Tibial nerve (tissue), 4 donors: Measurements from ENCODE around the gene PTCH1. TPM values are rescaled to one million over a fixed set of nuclear protein-coding genes. Genes with fewer than 3 reads are reported as not detected.

Experiments
- DNase-seq, 2 donors: peaks; one replicate each; pipeline ENCODE4 v3.0.0-alpha.2; 2019; ENCODE audit warnings: low spot score in 2 of 2
- H3K27ac ChIP-seq, 4 donors: fragments of 200-600 bp; sonication (generic) in 3 of 4; one replicate each; pipeline ENCODE4 v1.5.1; 2017 to 2019; ENCODE audit warnings: mild to moderate bottlenecking in 1 of 4
- H3K27me3 ChIP-seq, 2 donors: fragments of 200-600 bp; sonication (generic) in 1 of 2; one replicate each; pipeline versions ENCODE4 v1.5.1 to v1.6.0; 2017 to 2019
- H3K36me3 ChIP-seq, 3 donors: fragments of 200-600 bp; sonication (generic); one replicate each; pipeline ENCODE4 v1.5.1; 2018 to 2019
- H3K4me1 ChIP-seq, 4 donors: fragments of 200-600 bp; sonication (generic) in 3 of 4; one replicate each; pipeline ENCODE4 v1.5.1; 2017 to 2019
- H3K4me3 ChIP-seq, 4 donors: fragments of 200-600 bp; sonication (generic) in 3 of 4; one replicate each; pipeline ENCODE4 v1.5.1; 2017 to 2019; ENCODE audit warnings: mild to moderate bottlenecking in 1 of 4, moderate library complexity in 1 of 4
- H3K9me3 ChIP-seq, 4 donors: fragments of 200-600 bp; sonication (generic) in 3 of 4; one replicate each; pipeline ENCODE4 v1.5.1; 2017 to 2019
- CTCF ChIP-seq, 5 experiments: fragments of 200-600 bp in 3 of 5; fragments of 450-650 bp in 2 of 5; sonication (generic) in 3 of 5; IDR thresholded peaks; one replicate each; pipeline ENCODE4 v1.5.1; 2016 to 2019; ENCODE audit warnings: antibody characterized with exemption in 5 of 5, mild to moderate bottlenecking in 3 of 5, moderate library complexity in 2 of 5
- EP300 ChIP-seq, 2 donors: sonication (generic); formaldehyde crosslinking; IDR thresholded peaks; one replicate each; pipeline ENCODE4 v1.6.1; 2017; ENCODE audit warnings: antibody characterized with exemption in 2 of 2, mild to moderate bottlenecking in 1 of 2
- POLR2A ChIP-seq, 2 donors: fragments of 450-650 bp; IDR thresholded peaks; one replicate each; pipeline ENCODE4 v1.6.1; 2017; ENCODE audit warnings: antibody characterized with exemption in 2 of 2, mild to moderate bottlenecking in 2 of 2, moderate library complexity in 2 of 2
- WGBS, 2 donors: methylation state at CpG; one replicate each; pipeline ENCODE4 v1.1.5; 2018; 5-methylcytosine and 5-hydroxymethylcytosine counted together
- total RNA-seq, 4 donors: library from RNA; depleted of rRNA; stranded (reverse); fragments of >200 nt; gene quantifications; one replicate each; pipeline ENCODE4 v1.1.0, GENCODE V29; 2016

The PTCH1 gene
- total RNA-seq, 4 donors from 2014 or later: 39.0 to 173 (median 86.6) TPM

- no peak for DNase-seq
- H3K4me1 ChIP-seq: peaks cover 0 to 88% (median 29%) of the 10 kb centered on the region in 4 donors
- peak overlapping the region in 1 of 4 donors; percentile 34 for H3K27ac ChIP-seq
- no peaks in the 10 kb centered on the region for H3K9me3 ChIP-seq
- no peaks in the 10 kb centered on the region for H3K27me3 ChIP-seq
- TF ChIP-seq CTCF (IDR thresholded peaks at IDR 0.05) (no peak), EP300 (IDR thresholded peaks at IDR 0.05) (no peak), POLR2A (IDR thresholded peaks at IDR 0.05) (no peak)
- H3K4me3 ChIP-seq: no peak overlapping the region
- peaks cover 0 to 41% (median 0%) of the 10 kb centered on the region in 3 donors for H3K36me3 ChIP-seq
- 54 to 58% methylated on average over 2 of the region's 2 CpGs for WGBS, 2 donors
These were observed 35.8 kb downstream of the PTCH1 start for GRCh38 chr9:95481000-95481399.

GRCh38 chr9:95480346-95480745 is 36.4 kb downstream of the PTCH1 start:
- H3K36me3 ChIP-seq: peaks cover 0 to 48% (median 3%) of the 10 kb centered on the region in 3 donors
- no peak for DNase-seq
- H3K4me1 ChIP-seq: peaks cover 0 to 82% (median 29%) of the 10 kb centered on the region in 4 donors

DNA sequence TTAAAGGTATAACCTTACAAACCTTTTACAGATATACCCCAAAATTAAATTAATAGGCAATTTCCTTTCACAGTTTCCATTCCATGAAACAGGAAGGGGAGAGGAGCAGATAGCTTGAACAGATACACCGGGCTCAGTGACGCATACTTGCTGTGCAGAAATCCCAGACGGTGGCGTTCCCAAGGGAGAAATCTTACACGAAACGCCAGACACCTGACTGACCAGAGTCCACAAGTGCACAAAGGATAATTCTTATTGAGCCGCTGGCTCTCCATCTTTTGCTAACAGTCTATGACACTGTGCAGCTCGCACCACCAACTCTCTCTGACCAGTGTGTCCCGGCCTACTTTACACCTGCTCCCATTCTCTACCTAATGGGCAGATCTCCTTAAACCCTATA is 37.4 kb downstream of the PTCH1 start:
- peaks cover 0 to 58% (median 3%) of the 10 kb centered on the region in 3 donors for H3K36me3 ChIP-seq

More at GRCh38 chr9:95480346-95480745, 36.4 kb downstream of the PTCH1 start:
- no peaks in the 10 kb centered on the region for H3K9me3 ChIP-seq
- TF ChIP-seq CTCF (IDR thresholded peaks at IDR 0.05): no peak
- TF ChIP-seq POLR2A (IDR thresholded peaks at IDR 0.05): no peak
- no peak for TF ChIP-seq EP300 (IDR thresholded peaks at IDR 0.05)
- H3K27ac ChIP-seq: peak overlapping the region in 2 of 4 donors; percentile 20 to 34
- H3K27me3 ChIP-seq: no peaks in the 10 kb centered on the region
- WGBS, 2 donors: 53 to 59% methylated on average over 12 of the region's 12 CpGs
- no peak overlapping the region for H3K4me3 ChIP-seq

DNA sequence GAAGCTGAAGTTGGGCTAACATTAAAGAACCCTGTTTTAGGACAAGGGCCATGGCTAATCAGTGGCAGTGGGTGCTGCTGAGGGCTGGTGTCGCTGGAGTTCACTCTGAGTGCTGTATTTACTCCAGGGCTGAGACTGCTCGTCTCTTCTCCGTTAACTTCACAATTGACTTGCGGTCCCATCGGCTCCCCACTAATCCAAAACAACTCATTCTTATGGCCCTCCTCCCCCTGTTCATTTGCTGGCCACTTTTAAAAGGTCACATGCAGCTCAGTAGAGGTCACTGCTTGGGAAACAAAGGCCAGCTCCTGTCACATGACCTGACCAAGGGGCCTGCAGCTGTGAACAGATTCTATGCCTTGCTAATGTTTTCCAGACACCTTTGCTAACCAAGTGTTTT is 38.4 kb downstream of the PTCH1 start:
- peak in 1 of 2 donors; percentile 42 for TF ChIP-seq EP300 (IDR thresholded peaks at IDR 0.05)
- TF ChIP-seq CTCF (IDR thresholded peaks at IDR 0.05): no peak
- 39 to 44% methylated on average over 5 of the region's 5 CpGs for WGBS, 2 donors
- no peak overlapping the region for H3K4me3 ChIP-seq
- no peaks in the 10 kb centered on the region for H3K9me3 ChIP-seq
- DNase-seq: peak in 1 of 2 donors; percentile 44
- peak overlapping the region in 3 of 4 donors; percentile 3 to 44 (median 30) for H3K27ac ChIP-seq
- H3K4me1 ChIP-seq: peaks cover 0 to 63% (median 29%) of the 10 kb centered on the region in 4 donors
- peaks cover 0 to 68% (median 3%) of the 10 kb centered on the region in 3 donors for H3K36me3 ChIP-seq
- no peaks in the 10 kb centered on the region for H3K27me3 ChIP-seq

More for the DNA sequence above, 37.4 kb downstream of the PTCH1 start:
- no peak for TF ChIP-seq CTCF (IDR thresholded peaks at IDR 0.05)
- no peak for TF ChIP-seq POLR2A (IDR thresholded peaks at IDR 0.05)
- no peak for TF ChIP-seq EP300 (IDR thresholded peaks at IDR 0.05)
- Histone ChIP-seq H3K9me3 (no peaks in the 10 kb centered on the region), H3K27me3 (no peaks in the 10 kb centered on the region), H3K4me3 (no peak overlapping the region), H3K27ac (peak overlapping the region in 2 of 4 donors; percentile 21 to 41), H3K4me1 (peaks cover 0 to 72% (median 29%) of the 10 kb centered on the region in 4 donors)
- no peak for DNase-seq
- WGBS, 2 donors: 86 to 88% methylated on average over 9 of the region's 9 CpGs

- peaks cover 0 to 71% (median 3%) of the 10 kb centered on the region in 3 donors for H3K36me3 ChIP-seq
- H3K27ac ChIP-seq: peak overlapping the region in 2 of 4 donors; percentile 3 to 44
- no peak for DNase-seq
- H3K4me3 ChIP-seq: no peak overlapping the region
- H3K4me1 ChIP-seq: peaks cover 0 to 62% (median 29%) of the 10 kb centered on the region in 4 donors
- H3K9me3 ChIP-seq: no peaks in the 10 kb centered on the region
- no peaks in the 10 kb centered on the region for H3K27me3 ChIP-seq
- TF ChIP-seq POLR2A (IDR thresholded peaks at IDR 0.05): no peak
- no peak for TF ChIP-seq EP300 (IDR thresholded peaks at IDR 0.05)
- no peak for TF ChIP-seq CTCF (IDR thresholded peaks at IDR 0.05)
- WGBS, 2 donors: 80% methylated on average over 15 of the region's 15 CpGs
These were observed 38.9 kb downstream of the PTCH1 start for GRCh38 chr9:95477885-95478284.
